Progenitor cell of endocrine pancreas (in vitro differentiated cells): ENCODE results near the gene KLK7. TPM values are rescaled to one million over a fixed set of nuclear protein-coding genes. Genes with fewer than 3 reads are reported as not detected.

Experiments
- DNase-seq: peaks from one replicate; pipeline ENCODE4 v3.0.0; 2021; ENCODE audit warnings: low spot score; ENCODE audit not compliant: unreplicated experiment
- H3K27ac Mint-ChIP-seq: 2 replicates; pipeline ENCODE4 v1.8.0; 2021; ENCODE audit warnings: mild to moderate bottlenecking, moderate library complexity, mixed read lengths
- H3K27me3 Mint-ChIP-seq: 2 replicates; pipeline ENCODE4 v1.8.0; 2021; ENCODE audit warnings: mixed read lengths
- H3K36me3 Mint-ChIP-seq: 2 replicates; pipeline ENCODE4 v1.8.0; 2022; ENCODE audit warnings: mixed read lengths; ENCODE audit not compliant: insufficient read depth
- H3K4me1 Mint-ChIP-seq: 2 replicates; pipeline ENCODE4 v1.8.0; 2021; ENCODE audit warnings: low read depth, mixed read lengths
- H3K4me3 Mint-ChIP-seq: 2 replicates; pipeline ENCODE4 v1.8.0; 2021; ENCODE audit warnings: low read depth, mild to moderate bottlenecking, moderate library complexity, mixed read lengths
- H3K9me3 Mint-ChIP-seq: 2 replicates; pipeline ENCODE4 v1.8.0; 2021; ENCODE audit warnings: low read depth, mixed read lengths
- total RNA-seq: library from RNA; stranded (reverse); gene quantifications from 2 replicates; pipeline ENCODE4 v1.2.1, GENCODE V29; 2021
- TF ChIP-seq, protein P1 (sequence below): fragments of 200-600 bp; sonication (generic); IDR thresholded peaks from one replicate; pipeline ENCODE4 v1.5.0; 2021; ENCODE audit warnings: antibody characterized with exemption, mild to moderate bottlenecking; ENCODE audit not compliant: unreplicated experiment

The KLK7 gene
- total RNA-seq, 1 donor from 2014 or later = not detected

DNA sequence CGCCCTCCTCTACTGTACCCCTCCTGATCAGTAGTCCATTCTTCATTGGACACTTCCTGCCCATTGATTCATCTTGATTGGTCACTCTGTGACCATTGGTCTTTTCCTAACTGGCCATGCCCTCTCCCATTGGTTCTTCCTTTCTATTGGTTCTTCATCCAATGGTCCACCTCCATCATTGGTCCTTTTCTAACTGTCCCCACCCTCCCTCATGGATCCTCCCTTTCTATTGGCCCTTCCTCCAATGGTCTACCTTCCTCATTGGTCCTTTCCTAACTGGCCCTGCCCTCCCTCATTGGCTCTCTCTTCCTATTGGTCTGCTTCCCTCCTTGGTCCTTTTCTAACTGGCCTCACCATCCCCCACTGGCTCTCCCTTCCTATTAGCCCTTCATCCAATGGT, 21.5 kb downstream of the KLK7 start:
- H3K27me3 Mint-ChIP-seq = peaks cover 67% of the 10 kb centered on the region
- no peaks in the 10 kb centered on the region for H3K36me3 Mint-ChIP-seq
- no peaks in the 10 kb centered on the region for H3K4me1 Mint-ChIP-seq
- no peak overlapping the region for H3K4me3 Mint-ChIP-seq
- H3K9me3 Mint-ChIP-seq = no peaks in the 10 kb centered on the region
- no peak for DNase-seq
- no peak overlapping the region for H3K27ac Mint-ChIP-seq
- TF ChIP-seq, protein P1, sequence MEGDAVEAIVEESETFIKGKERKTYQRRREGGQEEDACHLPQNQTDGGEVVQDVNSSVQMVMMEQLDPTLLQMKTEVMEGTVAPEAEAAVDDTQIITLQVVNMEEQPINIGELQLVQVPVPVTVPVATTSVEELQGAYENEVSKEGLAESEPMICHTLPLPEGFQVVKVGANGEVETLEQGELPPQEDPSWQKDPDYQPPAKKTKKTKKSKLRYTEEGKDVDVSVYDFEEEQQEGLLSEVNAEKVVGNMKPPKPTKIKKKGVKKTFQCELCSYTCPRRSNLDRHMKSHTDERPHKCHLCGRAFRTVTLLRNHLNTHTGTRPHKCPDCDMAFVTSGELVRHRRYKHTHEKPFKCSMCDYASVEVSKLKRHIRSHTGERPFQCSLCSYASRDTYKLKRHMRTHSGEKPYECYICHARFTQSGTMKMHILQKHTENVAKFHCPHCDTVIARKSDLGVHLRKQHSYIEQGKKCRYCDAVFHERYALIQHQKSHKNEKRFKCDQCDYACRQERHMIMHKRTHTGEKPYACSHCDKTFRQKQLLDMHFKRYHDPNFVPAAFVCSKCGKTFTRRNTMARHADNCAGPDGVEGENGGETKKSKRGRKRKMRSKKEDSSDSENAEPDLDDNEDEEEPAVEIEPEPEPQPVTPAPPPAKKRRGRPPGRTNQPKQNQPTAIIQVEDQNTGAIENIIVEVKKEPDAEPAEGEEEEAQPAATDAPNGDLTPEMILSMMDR = no peak

DNA sequence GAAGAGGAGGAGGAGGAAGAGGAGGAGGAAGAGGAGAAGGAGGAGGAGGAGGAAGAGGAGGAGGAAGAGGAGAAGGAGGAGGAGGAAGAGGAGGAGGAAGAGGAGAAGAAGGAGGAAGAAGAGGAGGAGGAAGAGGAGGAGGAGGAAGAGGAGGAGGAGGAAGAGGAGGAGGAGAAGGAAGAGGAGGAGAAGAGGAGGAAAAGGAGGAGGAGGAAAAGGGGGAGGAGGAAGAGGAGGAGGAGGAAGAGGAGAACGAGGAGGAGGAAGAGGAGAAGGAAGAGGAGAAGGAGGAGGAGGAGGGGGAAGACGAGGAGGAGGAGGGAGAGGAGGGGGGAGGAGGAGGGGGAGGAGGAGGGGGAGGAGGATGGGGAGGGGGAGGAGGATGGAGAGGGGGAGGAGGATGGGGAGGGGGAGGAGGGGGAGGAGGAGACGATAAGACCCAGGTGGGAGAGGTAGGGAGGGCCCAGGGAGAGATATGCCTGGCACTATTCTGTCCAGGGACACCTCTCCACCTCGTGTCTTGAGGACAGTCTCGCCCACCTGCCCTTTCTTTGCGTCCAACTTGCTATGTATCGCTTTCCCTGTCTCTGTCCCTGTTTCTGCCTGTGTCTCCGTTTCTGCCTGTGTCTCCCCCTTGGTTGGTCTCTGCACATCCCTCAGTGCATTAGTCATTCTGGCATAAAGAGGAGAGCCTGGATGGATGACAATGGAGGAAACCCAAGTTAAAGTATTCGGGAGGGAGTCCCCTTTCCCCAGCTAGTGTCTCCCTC, 23.8 kb downstream of the KLK7 start:
- no peaks in the 10 kb centered on the region for H3K36me3 Mint-ChIP-seq
- DNase-seq = no peak
- H3K4me1 Mint-ChIP-seq = no peaks in the 10 kb centered on the region
- peaks cover 56% of the 10 kb centered on the region for H3K27me3 Mint-ChIP-seq
- TF ChIP-seq, protein P1 = no peak
- no peak overlapping the region for H3K27ac Mint-ChIP-seq
- no peak overlapping the region for H3K4me3 Mint-ChIP-seq
- H3K9me3 Mint-ChIP-seq = no peaks in the 10 kb centered on the region

DNA sequence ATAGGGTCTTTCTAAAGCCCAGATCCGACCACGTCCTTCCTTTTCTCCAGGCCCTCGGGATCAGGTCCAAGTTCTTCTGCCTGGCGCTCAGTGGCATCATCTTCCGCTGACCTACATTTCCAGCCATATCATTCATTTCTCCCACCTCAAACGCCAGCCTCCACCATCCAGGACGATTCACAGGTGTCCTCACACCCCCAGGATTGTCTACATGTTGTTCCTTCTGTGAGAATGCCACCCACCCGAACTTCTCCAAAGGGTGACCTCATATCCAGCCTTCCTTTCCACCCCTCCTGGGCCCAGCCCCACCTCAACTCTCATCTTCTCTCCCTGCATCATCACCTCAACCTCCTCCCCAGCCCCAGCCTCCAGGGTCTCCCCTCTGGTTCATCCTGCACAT, 26.1 kb downstream of the KLK7 start:
- H3K27ac Mint-ChIP-seq = no peak overlapping the region
- TF ChIP-seq, protein P1 = no peak
- H3K27me3 Mint-ChIP-seq = peaks cover 50% of the 10 kb centered on the region
- H3K4me1 Mint-ChIP-seq = no peaks in the 10 kb centered on the region
- no peak overlapping the region for H3K4me3 Mint-ChIP-seq
- no peaks in the 10 kb centered on the region for H3K9me3 Mint-ChIP-seq
- no peaks in the 10 kb centered on the region for H3K36me3 Mint-ChIP-seq
- no peak for DNase-seq

DNA sequence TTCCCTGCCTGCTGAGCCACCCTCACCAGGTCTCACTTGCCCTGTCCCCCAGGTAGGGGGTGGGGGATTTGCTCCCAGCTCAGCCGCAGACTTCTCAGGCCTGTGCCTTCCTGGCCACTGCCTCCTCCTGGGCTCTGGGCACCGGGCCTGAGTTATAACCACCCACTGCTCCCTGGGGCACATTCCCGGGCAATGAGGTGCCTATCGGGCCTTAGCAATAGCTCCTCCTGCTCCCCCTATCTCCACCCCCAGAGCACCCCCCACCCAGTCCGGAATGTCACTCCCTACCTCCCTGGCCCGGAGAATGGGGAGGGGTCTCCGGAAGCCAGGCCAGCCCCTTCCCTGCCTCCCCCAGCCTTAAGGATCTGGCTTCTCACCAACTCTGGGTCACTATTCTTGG, 30.8 kb downstream of the KLK7 start, which contains the start of gene KLK5:
Gene KLK5, minus strand, starts transcription at position 129 of the 400 bp plus-strand sequence. CDS start 381 bp downstream, outside the sequence.
- H3K27me3 Mint-ChIP-seq = peaks cover 38% of the 10 kb centered on the region
- H3K36me3 Mint-ChIP-seq = no peaks in the 10 kb centered on the region
- no peak for DNase-seq
- no peaks in the 10 kb centered on the region for H3K4me1 Mint-ChIP-seq
- H3K27ac Mint-ChIP-seq = no peak within 1 kb of the TSS
- no peak within 1 kb of the TSS for H3K4me3 Mint-ChIP-seq
- H3K9me3 Mint-ChIP-seq = no peaks in the 10 kb centered on the region
- TF ChIP-seq, protein P1 = no peak

DNA sequence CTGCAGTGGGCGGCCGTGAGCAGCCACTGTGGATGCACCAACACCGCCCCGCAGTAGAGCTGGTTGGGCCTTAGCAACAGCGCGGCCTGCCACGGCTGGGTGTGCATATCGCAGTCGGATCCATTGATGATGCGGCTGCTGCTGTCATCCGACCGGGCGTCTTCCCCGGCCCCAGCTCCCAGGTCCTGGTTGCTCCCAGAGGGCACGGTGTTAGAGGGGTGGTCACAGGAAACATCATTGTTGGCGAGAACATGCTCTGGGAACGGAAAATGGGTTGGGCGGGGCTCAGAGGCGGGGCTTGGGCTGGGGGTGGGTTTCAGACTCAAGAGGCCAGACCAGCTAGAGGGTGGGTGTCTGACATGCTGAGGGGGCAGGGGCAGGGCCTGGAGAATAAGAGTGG, 33.9 kb downstream of the KLK7 start:
- TF ChIP-seq, protein P1 = no peak
- H3K9me3 Mint-ChIP-seq = no peaks in the 10 kb centered on the region
- H3K4me3 Mint-ChIP-seq = no peak overlapping the region
- no peak overlapping the region for H3K27ac Mint-ChIP-seq
- H3K36me3 Mint-ChIP-seq = no peaks in the 10 kb centered on the region
- DNase-seq = no peak
- no peaks in the 10 kb centered on the region for H3K4me1 Mint-ChIP-seq
- peaks cover 44% of the 10 kb centered on the region for H3K27me3 Mint-ChIP-seq
